Right renal cortex interstitium (tissue), 3 donors: ENCODE results near the gene DNAJC11. TPM values are rescaled to one million over a fixed set of nuclear protein-coding genes. Genes with fewer than 3 reads are reported as not detected.
A peak's percentile ranks its signal among the peaks of the same experiment; 100 is the strongest.
"Not testable (repeated sequence)": the region's sequence is repeated elsewhere in the genome, so short reads cannot be mapped to it uniquely, and the experiment has no call there.

ENCODE experiments used
- DNase-seq, 3 donors: peaks; one replicate each; pipeline ENCODE4 v3.0.0-alpha.2; 2013; ENCODE audit warnings: low read depth in 3 of 3, low spot score in 2 of 3
- polyA plus RNA-seq, 3 donors: library from polyadenylated mRNA; unstranded; fragments of 120-200 nt; gene quantifications; one replicate each; pipeline ENCODE4 v1.2.1, GENCODE V29; 2013; ENCODE audit not compliant: insufficient read length in 3 of 3

DNAJC11 gene
- polyA plus RNA-seq, 3 donors, result 59.9 to 68.9 (median 61.2) TPM

GRCh38 chr1:6602669-6603237, 98.9 kb downstream of the DNAJC11 start, which contains the start of gene KLHL21:
Gene KLHL21, minus strand, starts transcription at chr1:6602869. Its CDS starts 52 bp downstream, at chr1:6602817.
- peak in 1 of 3 donors; percentile 69 for DNase-seq

- no peak for DNase-seq
These were observed 99.5 kb downstream of the DNAJC11 start for GRCh38 chr1:6601923-6602668.

GRCh38 chr1:6601049-6601922, 100.3 kb downstream of the DNAJC11 start:
- DNase-seq, result no peak

GRCh38 chr1:6600410-6601048, 101.1 kb downstream of the DNAJC11 start:
- no peak for DNase-seq

- not testable (repeated sequence) for DNase-seq
These were observed 101.6 kb downstream of the DNAJC11 start for GRCh38 chr1:6599991-6600390.

GRCh38 chr1:6599141-6599975, 102.3 kb downstream of the DNAJC11 start:
- DNase-seq, result no peak

- DNase-seq, result no peak
These were observed 103.9 kb downstream of the DNAJC11 start for GRCh38 chr1:6597777-6598131.

GRCh38 chr1:6596886-6597776, 104.5 kb downstream of the DNAJC11 start:
- no peak for DNase-seq

- DNase-seq, result no peak
These were observed 105.3 kb downstream of the DNAJC11 start for GRCh38 chr1:6596351-6596750.

GRCh38 chr1:6594977-6595740, 106.5 kb downstream of the DNAJC11 start:
- DNase-seq, result no peak

- no peak for DNase-seq
These were observed 107.8 kb downstream of the DNAJC11 start for GRCh38 chr1:6593810-6594209.

GRCh38 chr1:6592865-6593593, 108.6 kb downstream of the DNAJC11 start:
- DNase-seq, result no peak

GRCh38 chr1:6592441-6592840, 109.2 kb downstream of the DNAJC11 start:
- DNase-seq, result no peak

GRCh38 chr1:6591644-6592043, 110.0 kb downstream of the DNAJC11 start:
- no peak for DNase-seq

GRCh38 chr1:6591222-6591621, 110.4 kb downstream of the DNAJC11 start:
- DNase-seq, result no peak

- no peak for DNase-seq
These were observed 111.6 kb downstream of the DNAJC11 start for GRCh38 chr1:6590046-6590445.

- DNase-seq, result no peak
These were observed 112.6 kb downstream of the DNAJC11 start for GRCh38 chr1:6588893-6589520.
